Measurements from ENCODE around the gene TRAF4.

The TRAF4 gene

GRCh38 chr17:28738680-28739384 lies 5.0 kb upstream of the TRAF4 start:
- no peak overlapping the region for H3K18ac ChIP-seq (ENCODE audit: low read length)

GRCh38 chr17:28740406-28741357 lies 3.1 kb upstream of the TRAF4 start:
- WGBS (ENCODE audit: extremely low coverage, insufficient coverage, low lambda C conversion rate) = no CpG with 5 or more reads among the region's 10 CpGs
- Histone ChIP-seq H3K4me3 (ENCODE audit: low read length) (no peak overlapping the region), H3K27ac (ENCODE audit: low read depth, low read length) (no peak overlapping the region), H3K79me1 (ENCODE audit: low read length) (no peaks in the 10 kb centered on the region), H3K27me3 (ENCODE audit: insufficient read depth, low read length, poor library complexity) (no peaks in the 10 kb centered on the region), H2AK5ac (ENCODE audit: low read length) (no peak overlapping the region), H3K79me2 (ENCODE audit: control insufficient read depth, insufficient read depth, low read length) (peaks cover 14% of the 10 kb centered on the region), H3K23ac (ENCODE audit: low read length) (no peak overlapping the region), H3K56ac (ENCODE audit: low read length) (no peak overlapping the region), H3K4me2 (ENCODE audit: low read length) (no peak overlapping the region), H2BK120ac (ENCODE audit: low read depth, low read length) (no peak overlapping the region), H4K8ac (ENCODE audit: low read depth, low read length) (no peak overlapping the region), H3K9ac (ENCODE audit: low read length) (no peak overlapping the region), H3K18ac (ENCODE audit: low read length) (no peak overlapping the region), H2BK15ac (replicated peaks; ENCODE audit: low read depth) (no peak overlapping the region), H3K4ac (ENCODE audit: low read depth, low read length) (no peak overlapping the region), H4K5ac (ENCODE audit: low read length) (no peak overlapping the region), H3K36me3 (ENCODE audit: control insufficient read depth, insufficient read depth, low read length) (no peaks in the 10 kb centered on the region), H3K4me1 (ENCODE audit: control insufficient read depth, low read depth, low read length) (no peaks in the 10 kb centered on the region), H2BK5ac (ENCODE audit: low read length) (no peak overlapping the region)
- no peak for DNase-seq

More at GRCh38 chr17:28738680-28739384, 5.0 kb upstream of the TRAF4 start:
- Histone ChIP-seq H3K4me1 (ENCODE audit: control insufficient read depth, low read depth, low read length) (no peaks in the 10 kb centered on the region), H4K5ac (ENCODE audit: low read length) (no peak overlapping the region), H3K23ac (ENCODE audit: low read length) (no peak overlapping the region), H3K56ac (ENCODE audit: low read length) (no peak overlapping the region), H3K27ac (ENCODE audit: low read depth, low read length) (no peak overlapping the region), H3K4ac (ENCODE audit: low read depth, low read length) (no peak overlapping the region), H3K79me1 (ENCODE audit: low read length) (no peaks in the 10 kb centered on the region), H3K79me2 (ENCODE audit: control insufficient read depth, insufficient read depth, low read length) (no peaks in the 10 kb centered on the region), H3K36me3 (ENCODE audit: control insufficient read depth, insufficient read depth, low read length) (no peaks in the 10 kb centered on the region), H3K27me3 (ENCODE audit: insufficient read depth, low read length, poor library complexity) (no peaks in the 10 kb centered on the region), H3K9ac (ENCODE audit: low read length) (no peak overlapping the region), H2BK5ac (ENCODE audit: low read length) (no peak overlapping the region), H2BK120ac (ENCODE audit: low read depth, low read length) (no peak overlapping the region), H4K8ac (ENCODE audit: low read depth, low read length) (no peak overlapping the region), H2BK15ac (replicated peaks; ENCODE audit: low read depth) (no peak overlapping the region), H3K4me3 (ENCODE audit: low read length) (no peak overlapping the region), H2AK5ac (ENCODE audit: low read length) (no peak overlapping the region), H3K4me2 (ENCODE audit: low read length) (no peak overlapping the region)
- no peak for DNase-seq
- 100% methylated on average over 1 of the region's 10 CpGs for WGBS (ENCODE audit: extremely low coverage, insufficient coverage, low lambda C conversion rate)

- WGBS (ENCODE audit: extremely low coverage, insufficient coverage, low lambda C conversion rate) = no CpG with 5 or more reads among the region's 19 CpGs
- H3K4me1 ChIP-seq (ENCODE audit: control insufficient read depth, low read depth, low read length) = peaks cover 8% of the 10 kb centered on the region
These were observed 2.2 kb upstream of the TRAF4 start for GRCh38 chr17:28741358-28742349.

GRCh38 chr17:28744104-28744971 lies 527 bp downstream of the TRAF4 start:
- Histone ChIP-seq H3K4ac (ENCODE audit: low read depth, low read length) (peak overlapping the region; percentile 99), H4K5ac (ENCODE audit: low read length) (no peak overlapping the region), H3K18ac (ENCODE audit: low read length) (peak overlapping the region; percentile 98), H3K79me1 (ENCODE audit: low read length) (peaks cover 23% of the 10 kb centered on the region), H3K56ac (ENCODE audit: low read length) (peak overlapping the region; percentile 99), H2BK15ac (replicated peaks; ENCODE audit: low read depth) (no peak overlapping the region), H2BK5ac (ENCODE audit: low read length) (peak overlapping the region; percentile 86), H3K23ac (ENCODE audit: low read length) (peak overlapping the region; percentile 54), H3K27me3 (ENCODE audit: insufficient read depth, low read length, poor library complexity) (no peaks in the 10 kb centered on the region), H2AK5ac (ENCODE audit: low read length) (no peak overlapping the region), H3K9ac (ENCODE audit: low read length) (peak overlapping the region; percentile 96), H3K36me3 (ENCODE audit: control insufficient read depth, insufficient read depth, low read length) (peaks cover 23% of the 10 kb centered on the region), H3K4me3 (ENCODE audit: low read length) (peak overlapping the region; percentile 96), H2BK120ac (ENCODE audit: low read depth, low read length) (peak overlapping the region; percentile 47), H3K79me2 (ENCODE audit: control insufficient read depth, insufficient read depth, low read length) (peaks cover 39% of the 10 kb centered on the region), H3K27ac (ENCODE audit: low read depth, low read length) (peak overlapping the region; percentile 98), H4K8ac (ENCODE audit: low read depth, low read length) (no peak overlapping the region), H3K4me1 (ENCODE audit: control insufficient read depth, low read depth, low read length) (peaks cover 11% of the 10 kb centered on the region), H3K4me2 (ENCODE audit: low read length) (peak overlapping the region; percentile 70)
- no CpG with 5 or more reads among the region's 61 CpGs for WGBS (ENCODE audit: extremely low coverage, insufficient coverage, low lambda C conversion rate)
- DNase-seq = peak; percentile 91

More at GRCh38 chr17:28741358-28742349, 2.2 kb upstream of the TRAF4 start:
- Histone ChIP-seq H3K4me2 (ENCODE audit: low read length) (no peak overlapping the region), H3K4ac (ENCODE audit: low read depth, low read length) (no peak overlapping the region), H3K79me1 (ENCODE audit: low read length) (peaks cover 9% of the 10 kb centered on the region), H3K36me3 (ENCODE audit: control insufficient read depth, insufficient read depth, low read length) (peaks cover 4% of the 10 kb centered on the region), H3K56ac (ENCODE audit: low read length) (peak overlapping the region; percentile 49), H3K23ac (ENCODE audit: low read length) (no peak overlapping the region), H3K4me3 (ENCODE audit: low read length) (no peak overlapping the region), H2BK120ac (ENCODE audit: low read depth, low read length) (no peak overlapping the region), H3K27ac (ENCODE audit: low read depth, low read length) (no peak overlapping the region), H3K79me2 (ENCODE audit: control insufficient read depth, insufficient read depth, low read length) (peaks cover 24% of the 10 kb centered on the region), H4K5ac (ENCODE audit: low read length) (no peak overlapping the region), H3K27me3 (ENCODE audit: insufficient read depth, low read length, poor library complexity) (no peaks in the 10 kb centered on the region), H2BK5ac (ENCODE audit: low read length) (no peak overlapping the region), H3K18ac (ENCODE audit: low read length) (no peak overlapping the region), H2AK5ac (ENCODE audit: low read length) (no peak overlapping the region), H3K9ac (ENCODE audit: low read length) (no peak overlapping the region), H2BK15ac (replicated peaks; ENCODE audit: low read depth) (no peak overlapping the region), H4K8ac (ENCODE audit: low read depth, low read length) (no peak overlapping the region)
- DNase-seq = no peak
